ENCODE results near the gene AQP10.

GRCh38 chr1:154306151-154306550, 14.7 kb upstream of the AQP10 start:
- no peak for TF ChIP-seq CTCF (IDR thresholded peaks at IDR 0.05)
- TF ChIP-seq POLR2A (IDR thresholded peaks at IDR 0.05): no peak

All from thyroid gland (tissue), 4 donors.